HK-2 (cell line): Measurements from ENCODE around the gene LMBR1L.

Experiments used
- DNase-seq: peaks from one replicate; pipeline ENCODE4 v3.0.0-alpha.2; 2018; ENCODE audit not compliant: unreplicated experiment

The LMBR1L gene

GRCh38 chr12:49052451-49053208 is 58.0 kb downstream of the LMBR1L start:
- no peak for DNase-seq

- DNase-seq = no peak
These were observed 58.7 kb downstream of the LMBR1L start for GRCh38 chr12:49051777-49052438.

GRCh38 chr12:49051373-49051764 is 59.3 kb downstream of the LMBR1L start:
- no peak for DNase-seq

- DNase-seq = no peak
These were observed 59.9 kb downstream of the LMBR1L start for GRCh38 chr12:49050507-49051372.

- no peak for DNase-seq
These were observed 61.0 kb downstream of the LMBR1L start for GRCh38 chr12:49049566-49050224.

- DNase-seq = no peak
These were observed 61.7 kb downstream of the LMBR1L start for GRCh38 chr12:49048953-49049352.
